Mesenchymal stem cell (in vitro differentiated cells and primary cell): Measurements from ENCODE around the gene SHANK1.

ENCODE experiments used
- DNase-seq: peaks from one replicate; pipeline ENCODE4 v3.0.0-alpha.2; 2013
- H2AFZ ChIP-seq: one replicate; pipeline ENCODE4 v1.6.1; 2013; ENCODE audit warnings: low read depth, mild to moderate bottlenecking, control low read depth, inconsistent platforms, low read length, moderate library complexity
- H2AK5ac ChIP-seq: 2 replicates; pipeline ENCODE4 v1.6.1; 2013; ENCODE audit warnings: low read length, moderate library complexity, mild to moderate bottlenecking, inconsistent platforms; ENCODE audit not compliant: severe bottlenecking
- H2BK120ac ChIP-seq: one replicate; pipeline ENCODE4 v1.6.1; 2013; ENCODE audit warnings: low read depth, mild to moderate bottlenecking, inconsistent platforms, low read length, moderate library complexity
- H2BK12ac ChIP-seq, 2 experiments: one replicate each; pipeline ENCODE4 v1.6.1; 2013; ENCODE audit warnings: inconsistent platforms in 2 of 2, low read length in 2 of 2, mild to moderate bottlenecking in 2 of 2, moderate library complexity in 2 of 2, control low read depth in 1 of 2
- H2BK15ac ChIP-seq: one replicate; pipeline ENCODE4 v1.6.1; 2013; ENCODE audit warnings: mild to moderate bottlenecking, low read depth, inconsistent platforms; ENCODE audit not compliant: poor library complexity, severe bottlenecking
- H2BK5ac ChIP-seq: 2 replicates; pipeline ENCODE4 v1.6.1; 2013; ENCODE audit warnings: low read depth, mild to moderate bottlenecking, low read length, control low read depth, inconsistent platforms; ENCODE audit not compliant: poor library complexity, severe bottlenecking
- H3K14ac ChIP-seq, 2 experiments: one replicate each; pipeline ENCODE4 v1.6.1; 2013; ENCODE audit warnings: inconsistent platforms in 2 of 2, low read length in 2 of 2, control low read depth in 1 of 2, mild to moderate bottlenecking in 1 of 2, moderate library complexity in 1 of 2
- H3K18ac ChIP-seq, 2 experiments: one replicate each; pipeline ENCODE4 v1.6.1; 2013; ENCODE audit warnings: inconsistent platforms in 2 of 2, low read length in 2 of 2, control low read depth in 1 of 2, low read depth in 1 of 2, mild to moderate bottlenecking in 1 of 2
- H3K23ac ChIP-seq, 2 experiments: one replicate each; pipeline ENCODE4 v1.6.1; 2013; ENCODE audit warnings: inconsistent platforms in 2 of 2, low read length in 2 of 2, mild to moderate bottlenecking in 2 of 2, moderate library complexity in 2 of 2, control low read depth in 1 of 2
- H3K27ac ChIP-seq: 2 replicates; pipeline ENCODE4 v1.5.1; 2013; ENCODE audit warnings: mild to moderate bottlenecking, moderate library complexity, low read length, control low read depth, inconsistent platforms; ENCODE audit not compliant: poor library complexity, severe bottlenecking
- H3K27me3 ChIP-seq, 2 experiments: 2 replicates each; pipeline versions ENCODE4 v1.6.1 to v1.7.0; 2013; ENCODE audit warnings: low read length in 2 of 2, mild to moderate bottlenecking in 2 of 2, moderate library complexity in 2 of 2, control low read depth in 1 of 2, inconsistent platforms in 1 of 2; ENCODE audit not compliant: control insufficient read depth in 1 of 2, insufficient read depth in 1 of 2
- H3K36me3 ChIP-seq, 2 experiments: 2 replicates each; pipeline versions ENCODE4 v1.6.1 to v1.7.0; 2013; ENCODE audit warnings: low read length in 2 of 2, control low read depth in 1 of 2, inconsistent platforms in 1 of 2, low read depth in 1 of 2, mild to moderate bottlenecking in 1 of 2; ENCODE audit not compliant: insufficient read depth in 2 of 2, control insufficient read depth in 1 of 2
- H3K4ac ChIP-seq, 2 experiments: one replicate each; pipeline ENCODE4 v1.6.1; 2013; ENCODE audit warnings: inconsistent platforms in 2 of 2, low read length in 2 of 2, mild to moderate bottlenecking in 2 of 2, moderate library complexity in 2 of 2, control low read depth in 1 of 2, low read depth in 1 of 2
- H3K4me1 ChIP-seq: 2 replicates; pipeline ENCODE4 v1.6.1; 2013; ENCODE audit warnings: low read depth, low read length, control low read depth; ENCODE audit not compliant: control insufficient read depth, insufficient read depth
- H3K4me2 ChIP-seq: 2 replicates; pipeline ENCODE4 v1.6.1; 2013; ENCODE audit warnings: low read length, mild to moderate bottlenecking, inconsistent platforms; ENCODE audit not compliant: poor library complexity, severe bottlenecking
- H3K4me3 ChIP-seq, 2 experiments: 2 replicates each; pipeline versions ENCODE4 v1.5.1 to v1.7.0; 2013; ENCODE audit warnings: low read length in 2 of 2, mild to moderate bottlenecking in 2 of 2, control low read depth in 1 of 2, low read depth in 1 of 2; ENCODE audit not compliant: insufficient read depth in 1 of 2
- H3K79me1 ChIP-seq: replicated peaks from 2 replicates; pipeline ENCODE4 v1.6.1; 2013; ENCODE audit warnings: mild to moderate bottlenecking, control low read depth, low read length, inconsistent platforms; ENCODE audit not compliant: poor library complexity, severe bottlenecking
- H3K9ac ChIP-seq: 2 replicates; pipeline ENCODE4 v1.7.0; 2013; ENCODE audit warnings: mild to moderate bottlenecking, low read length, moderate library complexity
- H3K9me3 ChIP-seq: 2 replicates; pipeline ENCODE4 v1.7.0; 2013; ENCODE audit warnings: mild to moderate bottlenecking, low read length; ENCODE audit not compliant: control insufficient read depth
- H4K8ac ChIP-seq: one replicate; pipeline ENCODE4 v1.6.1; 2013; ENCODE audit warnings: inconsistent platforms, mild to moderate bottlenecking, low read length, moderate library complexity
- H4K91ac ChIP-seq: one replicate; pipeline ENCODE4 v1.6.1; 2013; ENCODE audit warnings: mild to moderate bottlenecking, low read length, inconsistent platforms
- WGBS: methylation state at CpG from one replicate; pipeline ENCODE4 v1.1.7; 2013; ENCODE audit warnings: mixed read lengths; 5-methylcytosine and 5-hydroxymethylcytosine counted together

Gene SHANK1

GRCh38 chr19:50657712-50658440 lies 61.7 kb downstream of the SHANK1 start:
- H3K18ac ChIP-seq, result no peak overlapping the region
- H3K4me3 ChIP-seq, result peak overlapping the region in 1 of 2 experiments; percentile 72
- H2BK12ac ChIP-seq, result no peak overlapping the region

GRCh38 chr19:50657222-50657669 lies 62.4 kb downstream of the SHANK1 start:
- Histone ChIP-seq H3K4ac (no peak overlapping the region), H3K18ac (no peak overlapping the region)
- 67% methylated on average over 5 of the region's 6 CpGs for WGBS

More at GRCh38 chr19:50657712-50658440, 61.7 kb downstream of the SHANK1 start:
- H3K4ac ChIP-seq, result no peak overlapping the region
- H3K9me3 ChIP-seq, result peaks cover 12% of the 10 kb centered on the region
- H3K79me1 ChIP-seq, result no peaks in the 10 kb centered on the region
- no peak overlapping the region for H3K14ac ChIP-seq
- no peak overlapping the region for H4K8ac ChIP-seq
- H3K4me2 ChIP-seq, result no peak overlapping the region
- H2BK15ac ChIP-seq, result no peak overlapping the region
- H2AFZ ChIP-seq, result no peak overlapping the region
- H2AK5ac ChIP-seq, result no peak overlapping the region
- WGBS, result 64% methylated on average over 38 of the region's 38 CpGs
- H3K4me1 ChIP-seq, result no peaks in the 10 kb centered on the region
- DNase-seq, result peak; percentile 14
- no peak overlapping the region for H3K27ac ChIP-seq
- no peak overlapping the region for H3K23ac ChIP-seq
- H2BK5ac ChIP-seq, result no peak overlapping the region
- H2BK120ac ChIP-seq, result no peak overlapping the region
- H3K9ac ChIP-seq, result peak overlapping the region; percentile 57
- H3K36me3 ChIP-seq, result no peaks in the 10 kb centered on the region
- H3K27me3 ChIP-seq, result peaks cover 0 to 47% of the 10 kb centered on the region in 2 experiments
- H4K91ac ChIP-seq, result no peak overlapping the region

GRCh38 chr19:50654882-50655281 lies 64.7 kb downstream of the SHANK1 start:
- H3K14ac ChIP-seq, result no peak overlapping the region
- H2BK5ac ChIP-seq, result no peak overlapping the region
- DNase-seq, result no peak
- H2AK5ac ChIP-seq, result no peak overlapping the region
- H3K27me3 ChIP-seq, result peaks cover 0 to 30% of the 10 kb centered on the region in 2 experiments
- H3K9me3 ChIP-seq, result peaks cover 12% of the 10 kb centered on the region
- no peak overlapping the region for H2BK15ac ChIP-seq
- no peak overlapping the region for H3K23ac ChIP-seq
- H3K4me3 ChIP-seq, result no peak overlapping the region
- H2BK12ac ChIP-seq, result no peak overlapping the region
- no peak overlapping the region for H2BK120ac ChIP-seq
- H3K27ac ChIP-seq, result no peak overlapping the region
- H4K91ac ChIP-seq, result no peak overlapping the region
- H3K4me2 ChIP-seq, result no peak overlapping the region
- H3K9ac ChIP-seq, result no peak overlapping the region
- H4K8ac ChIP-seq, result no peak overlapping the region
- no peak overlapping the region for H3K18ac ChIP-seq
- H3K79me1 ChIP-seq, result no peaks in the 10 kb centered on the region
- H2AFZ ChIP-seq, result no peak overlapping the region
- no peaks in the 10 kb centered on the region for H3K36me3 ChIP-seq
- H3K4ac ChIP-seq, result no peak overlapping the region
- H3K4me1 ChIP-seq, result no peaks in the 10 kb centered on the region

More at GRCh38 chr19:50657222-50657669, 62.4 kb downstream of the SHANK1 start:
- H2AK5ac ChIP-seq, result no peak overlapping the region
- no peak overlapping the region for H3K23ac ChIP-seq
- peak overlapping the region; percentile 57 for H3K9ac ChIP-seq
- H3K27ac ChIP-seq, result no peak overlapping the region
- peaks cover 12% of the 10 kb centered on the region for H3K9me3 ChIP-seq
- no peak overlapping the region for H2AFZ ChIP-seq
- no peak overlapping the region for H2BK120ac ChIP-seq
- no peak overlapping the region for H2BK15ac ChIP-seq
- no peaks in the 10 kb centered on the region for H3K79me1 ChIP-seq
- no peak overlapping the region for H2BK12ac ChIP-seq
- H3K27me3 ChIP-seq, result peaks cover 0 to 46% of the 10 kb centered on the region in 2 experiments
- no peak overlapping the region for H2BK5ac ChIP-seq
- no peak overlapping the region for H4K91ac ChIP-seq
- H3K4me3 ChIP-seq, result no peak overlapping the region
- H3K36me3 ChIP-seq, result no peaks in the 10 kb centered on the region
- H3K4me1 ChIP-seq, result no peaks in the 10 kb centered on the region
- H3K4me2 ChIP-seq, result no peak overlapping the region
- H4K8ac ChIP-seq, result no peak overlapping the region
- DNase-seq, result no peak
- no peak overlapping the region for H3K14ac ChIP-seq

GRCh38 chr19:50652722-50653121 lies 66.9 kb downstream of the SHANK1 start:
- Histone ChIP-seq H2AK5ac (no peak overlapping the region), H3K79me1 (no peaks in the 10 kb centered on the region), H2BK12ac (no peak overlapping the region), H3K9me3 (peaks cover 12% of the 10 kb centered on the region), H3K18ac (no peak overlapping the region), H3K27ac (no peak overlapping the region), H3K27me3 (peaks cover 0 to 30% of the 10 kb centered on the region in 2 experiments), H3K4me1 (no peaks in the 10 kb centered on the region), H3K14ac (no peak overlapping the region), H3K4ac (no peak overlapping the region), H2AFZ (no peak overlapping the region), H2BK5ac (no peak overlapping the region), H4K8ac (no peak overlapping the region), H3K23ac (no peak overlapping the region), H2BK15ac (no peak overlapping the region), H3K9ac (no peak overlapping the region), H3K36me3 (no peaks in the 10 kb centered on the region), H3K4me2 (no peak overlapping the region), H4K91ac (no peak overlapping the region), H3K4me3 (no peak overlapping the region), H2BK120ac (no peak overlapping the region)
- no peak for DNase-seq
- 93% methylated on average over 3 of the region's 6 CpGs for WGBS
